Tibial artery (tissue), 4 donors: ENCODE measurements around the gene PNMA8B.

Experiments
- DNase-seq, 2 donors: peaks; one replicate each; pipeline ENCODE4 v3.0.0-alpha.2; 2019
- H3K27ac ChIP-seq, 2 donors: fragments of 200-600 bp; sonication (generic) in 1 of 2; 1 replicate in 1 of 2; 2 replicates in 1 of 2; pipeline ENCODE4 v1.5.1; 2018 to 2019; ENCODE audit warnings: mild to moderate bottlenecking in 1 of 2
- H3K27me3 ChIP-seq, 2 donors: fragments of 200-600 bp; sonication (generic) in 1 of 2; one replicate each; pipeline versions ENCODE4 v1.5.1 to v1.6.0; 2016 to 2019
- H3K36me3 ChIP-seq, 3 donors: fragments of 200-600 bp; sonication (generic) in 2 of 3; one replicate each; pipeline ENCODE4 v1.5.1; 2016 to 2019; ENCODE audit warnings: mild to moderate bottlenecking in 2 of 3
- H3K4me1 ChIP-seq, 4 donors: fragments of 200-600 bp; sonication (generic) in 2 of 4; 1 replicate in 3 of 4; 2 replicates in 1 of 4; pipeline ENCODE4 v1.5.1; 2016 to 2019
- H3K4me3 ChIP-seq, 2 donors: fragments of 200-600 bp; sonication (generic) in 1 of 2; 1 replicate in 1 of 2; 2 replicates in 1 of 2; pipeline ENCODE4 v1.5.1; 2018 to 2019; ENCODE audit warnings: mild to moderate bottlenecking in 2 of 2
- H3K9me3 ChIP-seq, 3 donors: fragments of 200-600 bp; sonication (generic) in 1 of 3; one replicate each; pipeline ENCODE4 v1.5.1; 2016 to 2019
- intact Hi-C: fragments of 100-400 bp; cut with DNase I; formaldehyde crosslinking; loops from one replicate; pipeline ENCODE4 v1.15.0; 2023; ENCODE audit warnings: low total_unique reads
- TF ChIP-seq, protein P1 (sequence below), 2 experiments: fragments of 200-600 bp in 1 of 2; fragments of 450-650 bp in 1 of 2; IDR thresholded peaks; one replicate each; pipeline ENCODE4 v1.5.1; 2017 to 2019; ENCODE audit warnings: antibody characterized with exemption in 2 of 2, mild to moderate bottlenecking in 1 of 2, moderate library complexity in 1 of 2

PNMA8B gene

DNA sequence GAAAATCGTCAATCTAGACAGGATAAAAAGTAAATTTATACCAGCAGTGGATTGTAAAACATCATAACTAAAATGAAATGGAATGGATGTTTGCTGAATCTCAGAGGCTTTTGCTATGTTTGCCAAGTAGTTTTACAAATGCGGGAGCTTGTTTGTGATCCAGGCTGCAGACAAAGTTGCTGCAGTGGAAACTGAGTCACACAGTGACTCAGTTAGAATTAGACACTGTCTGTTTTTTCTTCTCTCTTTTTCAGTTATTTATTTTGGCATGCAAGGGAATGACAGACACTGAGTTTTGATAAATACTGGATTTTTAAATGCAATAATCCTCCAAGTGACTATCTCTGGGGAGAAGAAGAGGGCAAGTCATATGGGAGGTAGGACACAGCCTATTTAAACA lies 19.7 kb downstream of the PNMA8B start:
- intact Hi-C loops, result no loop called here
- Histone ChIP-seq H3K27me3 (no peaks in the 10 kb centered on the region), H3K36me3 (no peaks in the 10 kb centered on the region), H3K9me3 (no peaks in the 10 kb centered on the region), H3K4me1 (peaks cover 0 to 75% (median 41%) of the 10 kb centered on the region in 4 donors), H3K4me3 (no peak overlapping the region), H3K27ac (peak overlapping the region; percentile 35 to 88)
- no peak for DNase-seq
- TF ChIP-seq, protein P1, sequence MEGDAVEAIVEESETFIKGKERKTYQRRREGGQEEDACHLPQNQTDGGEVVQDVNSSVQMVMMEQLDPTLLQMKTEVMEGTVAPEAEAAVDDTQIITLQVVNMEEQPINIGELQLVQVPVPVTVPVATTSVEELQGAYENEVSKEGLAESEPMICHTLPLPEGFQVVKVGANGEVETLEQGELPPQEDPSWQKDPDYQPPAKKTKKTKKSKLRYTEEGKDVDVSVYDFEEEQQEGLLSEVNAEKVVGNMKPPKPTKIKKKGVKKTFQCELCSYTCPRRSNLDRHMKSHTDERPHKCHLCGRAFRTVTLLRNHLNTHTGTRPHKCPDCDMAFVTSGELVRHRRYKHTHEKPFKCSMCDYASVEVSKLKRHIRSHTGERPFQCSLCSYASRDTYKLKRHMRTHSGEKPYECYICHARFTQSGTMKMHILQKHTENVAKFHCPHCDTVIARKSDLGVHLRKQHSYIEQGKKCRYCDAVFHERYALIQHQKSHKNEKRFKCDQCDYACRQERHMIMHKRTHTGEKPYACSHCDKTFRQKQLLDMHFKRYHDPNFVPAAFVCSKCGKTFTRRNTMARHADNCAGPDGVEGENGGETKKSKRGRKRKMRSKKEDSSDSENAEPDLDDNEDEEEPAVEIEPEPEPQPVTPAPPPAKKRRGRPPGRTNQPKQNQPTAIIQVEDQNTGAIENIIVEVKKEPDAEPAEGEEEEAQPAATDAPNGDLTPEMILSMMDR (IDR thresholded peaks at IDR 0.05), result no peak

DNA sequence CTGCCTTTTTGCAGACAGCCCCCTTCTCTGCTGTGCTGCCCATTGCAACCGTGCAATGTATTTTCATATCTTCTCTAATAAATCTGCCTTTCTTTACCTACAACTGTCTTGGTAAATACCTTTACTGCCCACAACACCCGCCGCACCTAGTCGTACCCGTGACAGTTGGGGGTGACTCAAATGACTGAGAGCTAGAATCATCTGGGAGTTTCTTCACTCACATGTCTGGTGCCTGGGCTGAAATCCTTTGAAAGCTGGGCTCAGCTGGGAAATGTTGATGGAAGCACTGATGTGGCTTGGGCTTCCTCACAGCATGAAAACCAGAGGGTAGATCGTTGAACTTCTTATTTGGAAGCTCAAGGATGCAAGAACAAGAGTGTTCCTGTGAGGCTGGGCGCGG lies 21.5 kb downstream of the PNMA8B start:
- no peaks in the 10 kb centered on the region for H3K27me3 ChIP-seq
- peak overlapping the region; percentile 87 to 91 for H3K27ac ChIP-seq
- TF ChIP-seq, protein P1 (IDR thresholded peaks at IDR 0.05), result no peak
- intact Hi-C loops, result no loop called here
- no peaks in the 10 kb centered on the region for H3K9me3 ChIP-seq
- H3K36me3 ChIP-seq, result no peaks in the 10 kb centered on the region
- peaks cover 0 to 79% (median 39%) of the 10 kb centered on the region in 4 donors for H3K4me1 ChIP-seq
- no peak overlapping the region for H3K4me3 ChIP-seq
- peak in 1 of 2 donors; percentile 56 for DNase-seq

DNA sequence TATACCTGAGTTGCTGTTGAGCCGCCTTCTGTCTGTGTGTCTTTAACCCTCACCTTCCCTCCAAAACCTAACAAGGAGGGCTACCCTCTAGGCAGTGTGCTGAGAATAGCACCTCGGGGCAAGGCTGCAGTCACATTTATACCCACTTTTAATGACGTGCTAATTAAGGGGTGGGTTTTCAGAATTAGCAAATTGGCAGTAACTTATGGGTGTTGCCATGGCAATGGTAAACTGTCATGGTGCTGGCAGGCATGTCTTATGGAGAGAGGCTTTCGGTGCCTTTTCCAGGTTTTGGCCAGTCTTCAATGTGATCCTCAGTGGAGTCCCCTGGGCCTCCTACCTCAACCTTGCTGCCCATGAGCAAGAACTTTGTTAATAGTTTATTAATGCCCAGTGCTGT lies 23.1 kb downstream of the PNMA8B start:
- Histone ChIP-seq H3K27ac (peak overlapping the region; percentile 87 to 91), H3K36me3 (no peaks in the 10 kb centered on the region), H3K4me3 (no peak overlapping the region), H3K27me3 (no peaks in the 10 kb centered on the region), H3K4me1 (peaks cover 0 to 72% (median 39%) of the 10 kb centered on the region in 4 donors), H3K9me3 (no peaks in the 10 kb centered on the region)
- TF ChIP-seq, protein P1 (IDR thresholded peaks at IDR 0.05), result no peak
- DNase-seq, result peak in 1 of 2 donors; percentile 47
- intact Hi-C loops, result no loop called here

GRCh38 chr19:46471811-46472543 lies 23.7 kb downstream of the PNMA8B start:
- Histone ChIP-seq H3K4me3 (peak overlapping the region; percentile 44 to 55), H3K27me3 (no peaks in the 10 kb centered on the region), H3K36me3 (no peaks in the 10 kb centered on the region), H3K27ac (peak overlapping the region; percentile 87 to 91), H3K4me1 (peaks cover 0 to 77% (median 39%) of the 10 kb centered on the region in 4 donors), H3K9me3 (no peaks in the 10 kb centered on the region)
- DNase-seq, result peak in 1 of 2 donors; percentile 37
- intact Hi-C loops, result no loop called here
- TF ChIP-seq, protein P1 (IDR thresholded peaks at IDR 0.05), result no peak

DNA sequence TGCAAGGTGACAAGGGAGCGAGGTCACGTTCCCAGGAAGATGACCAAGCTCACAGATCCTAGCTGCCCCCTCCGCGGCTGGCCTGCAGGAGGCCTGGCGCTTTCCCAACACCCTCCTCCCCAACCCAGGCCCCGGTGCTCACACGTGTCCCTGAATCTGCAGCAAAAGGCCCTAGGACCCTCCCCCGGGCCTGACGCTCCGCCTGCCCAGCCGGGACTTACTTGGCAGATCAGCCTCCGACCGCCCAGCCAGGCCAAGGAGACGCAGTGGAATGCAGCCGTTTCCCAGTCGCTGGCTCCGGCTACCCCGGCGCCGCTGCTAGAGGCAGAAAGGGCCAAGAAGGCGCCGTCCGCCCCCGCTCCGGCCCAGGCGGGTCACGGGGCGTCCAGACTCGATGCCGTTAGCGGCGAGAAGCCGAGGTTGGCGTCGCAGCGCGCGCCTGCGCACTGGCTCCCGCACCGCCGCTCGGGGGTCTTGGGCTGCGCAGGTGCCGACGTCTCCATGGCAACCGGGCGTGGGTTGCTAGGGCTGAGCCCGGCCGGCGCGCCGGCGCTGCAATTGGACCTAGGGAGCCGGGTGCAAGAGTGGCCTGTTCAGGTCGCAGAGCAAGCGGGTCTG lies 24.4 kb downstream of the PNMA8B start, which contains the start of gene PNMA8A:
TSS of gene PNMA8A (minus strand) at position 448 of the 618 bp plus-strand sequence. CDS start 528 bp downstream, outside the sequence.
- Histone ChIP-seq H3K9me3 (no peaks in the 10 kb centered on the region), H3K27me3 (no peaks in the 10 kb centered on the region), H3K4me3 (peak within 1 kb of the TSS; percentile 44 to 55), H3K36me3 (no peaks in the 10 kb centered on the region), H3K27ac (peak within 1 kb of the TSS; percentile 87 to 91), H3K4me1 (peaks cover 0 to 72% (median 38%) of the 10 kb centered on the region in 4 donors)
- DNase-seq, result peak; percentile 80 to 92
- intact Hi-C loops, result no loop called here
- TF ChIP-seq, protein P1 (IDR thresholded peaks at IDR 0.05), result peak; percentile 29 to 41
